ENCODE measurements around the gene TAAR5.
"Not testable (repeated sequence)": the region's sequence is repeated elsewhere in the genome, so short reads cannot be mapped to it uniquely, and the experiment has no call there.

TAAR5 gene, protein sequence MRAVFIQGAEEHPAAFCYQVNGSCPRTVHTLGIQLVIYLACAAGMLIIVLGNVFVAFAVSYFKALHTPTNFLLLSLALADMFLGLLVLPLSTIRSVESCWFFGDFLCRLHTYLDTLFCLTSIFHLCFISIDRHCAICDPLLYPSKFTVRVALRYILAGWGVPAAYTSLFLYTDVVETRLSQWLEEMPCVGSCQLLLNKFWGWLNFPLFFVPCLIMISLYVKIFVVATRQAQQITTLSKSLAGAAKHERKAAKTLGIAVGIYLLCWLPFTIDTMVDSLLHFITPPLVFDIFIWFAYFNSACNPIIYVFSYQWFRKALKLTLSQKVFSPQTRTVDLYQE

GRCh38 chr6:132589454-132589853, at the start of gene TAAR5:
Gene TAAR5 (minus strand): TSS chr6:132589741. CDS start chr6:132589686, 55 bp downstream.
- DNase-seq (ENCODE audit: low read depth in 1 of 2, low spot score in 1 of 2) = no peak

- not testable (repeated sequence) for DNase-seq (ENCODE audit: low read depth in 1 of 2, low spot score in 1 of 2)
Measured at GRCh38 chr6:132637135-132637534, 47.6 kb upstream of the TAAR5 start.

GRCh38 chr6:132635906-132636305, 46.4 kb upstream of the TAAR5 start:
- not testable (repeated sequence) for DNase-seq (ENCODE audit: low read depth in 1 of 2, low spot score in 1 of 2)

GRCh38 chr6:132635288-132635687, 45.7 kb upstream of the TAAR5 start:
- not testable (repeated sequence) for DNase-seq (ENCODE audit: low read depth in 1 of 2, low spot score in 1 of 2)

DNA sequence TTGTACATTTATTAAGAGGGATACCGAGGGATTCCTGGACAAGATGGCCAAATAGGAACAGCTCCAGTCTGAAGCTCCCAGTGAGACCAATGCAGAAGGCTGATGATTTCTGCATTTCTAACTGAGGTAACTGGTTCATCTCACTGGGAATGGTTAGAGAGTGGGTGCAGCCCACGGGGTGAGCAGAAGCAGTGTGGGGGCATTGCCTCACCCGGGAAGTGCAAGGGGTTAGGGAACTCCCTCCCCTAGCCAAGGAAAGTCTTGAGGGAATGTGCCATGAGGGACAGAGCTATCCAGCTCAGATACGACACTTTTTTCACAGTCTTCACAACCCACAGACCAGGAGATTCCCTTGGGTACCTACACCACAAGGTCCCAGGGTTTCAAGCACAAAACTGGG, 45.3 kb upstream of the TAAR5 start:
- DNase-seq (ENCODE audit: low read depth in 1 of 2, low spot score in 1 of 2) = no peak

- DNase-seq (ENCODE audit: low read depth in 1 of 2, low spot score in 1 of 2) = no peak
Measured at GRCh38 chr6:132633362-132633761, 43.8 kb upstream of the TAAR5 start.

DNA sequence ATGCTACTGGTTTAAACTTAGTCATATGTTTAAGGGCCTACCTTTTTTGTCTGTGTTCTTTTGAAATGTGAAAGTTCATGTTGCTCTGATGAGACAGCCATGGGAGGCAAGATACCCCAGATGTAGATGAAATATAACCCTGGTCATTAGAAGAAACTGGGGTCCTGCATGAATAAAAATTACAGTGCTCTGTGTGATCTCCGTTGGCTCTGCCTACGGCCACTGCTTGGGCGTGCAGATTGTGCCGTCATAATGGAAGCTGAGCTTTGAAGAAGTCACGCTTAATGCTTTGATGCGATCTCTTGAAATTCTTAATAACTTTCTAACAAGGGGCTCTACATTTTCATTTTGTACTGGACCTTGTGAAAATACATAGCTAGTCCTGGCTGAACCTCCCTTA, 34.6 kb upstream of the TAAR5 start, which contains the start of gene TAAR2:
TSS of gene TAAR2 (minus strand) at position 101 of the 400 bp plus-strand sequence. CDS start at position 101, 0 bp downstream.
- DNase-seq (ENCODE audit: low read depth in 1 of 2, low spot score in 1 of 2) = no peak

GRCh38 chr6:132623106-132623845, 33.7 kb upstream of the TAAR5 start:
- DNase-seq (ENCODE audit: low read depth in 1 of 2, low spot score in 1 of 2) = no peak

DNA sequence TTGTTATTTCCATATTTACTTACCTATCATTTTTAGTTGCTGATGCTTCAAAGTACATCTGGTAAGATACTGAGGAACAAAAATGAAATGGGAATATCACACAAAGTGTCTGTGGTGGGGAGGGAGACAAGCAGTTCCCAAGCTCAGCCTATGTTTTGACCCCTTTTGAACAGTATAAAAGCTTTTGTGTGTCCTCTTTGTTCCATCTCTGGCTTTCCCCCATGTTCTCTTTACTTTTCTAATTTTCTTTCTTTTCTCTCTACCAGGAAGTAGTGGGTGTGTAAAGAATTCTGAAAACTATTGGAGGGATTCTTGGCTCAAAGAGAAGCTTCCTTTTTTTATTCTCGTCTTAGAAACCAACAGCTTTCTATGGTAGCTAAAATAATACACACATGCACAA, 27.1 kb upstream of the TAAR5 start:
- no peak for DNase-seq (ENCODE audit: low read depth in 1 of 2, low spot score in 1 of 2)

DNA sequence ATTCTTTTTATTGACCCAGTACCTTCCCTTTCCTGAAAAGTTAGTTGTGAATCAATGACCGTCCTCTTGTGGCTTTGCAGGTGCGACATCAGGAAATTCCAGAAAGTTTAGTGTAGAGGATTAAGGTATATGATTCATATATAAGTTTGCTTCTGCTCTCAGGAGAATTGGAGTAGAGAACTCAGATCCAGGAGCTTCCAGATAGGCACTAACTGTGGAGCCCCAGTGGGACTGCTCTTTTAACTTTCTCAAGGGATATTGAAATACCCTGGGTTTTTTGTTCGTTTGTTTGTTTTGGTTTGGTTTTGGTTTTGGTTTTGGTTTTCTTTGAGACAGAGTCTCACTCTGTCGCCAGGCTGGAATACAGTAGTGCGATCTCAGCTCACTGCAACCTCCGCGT, 25.0 kb upstream of the TAAR5 start:
- DNase-seq (ENCODE audit: low read depth in 1 of 2, low spot score in 1 of 2) = no peak

DNA sequence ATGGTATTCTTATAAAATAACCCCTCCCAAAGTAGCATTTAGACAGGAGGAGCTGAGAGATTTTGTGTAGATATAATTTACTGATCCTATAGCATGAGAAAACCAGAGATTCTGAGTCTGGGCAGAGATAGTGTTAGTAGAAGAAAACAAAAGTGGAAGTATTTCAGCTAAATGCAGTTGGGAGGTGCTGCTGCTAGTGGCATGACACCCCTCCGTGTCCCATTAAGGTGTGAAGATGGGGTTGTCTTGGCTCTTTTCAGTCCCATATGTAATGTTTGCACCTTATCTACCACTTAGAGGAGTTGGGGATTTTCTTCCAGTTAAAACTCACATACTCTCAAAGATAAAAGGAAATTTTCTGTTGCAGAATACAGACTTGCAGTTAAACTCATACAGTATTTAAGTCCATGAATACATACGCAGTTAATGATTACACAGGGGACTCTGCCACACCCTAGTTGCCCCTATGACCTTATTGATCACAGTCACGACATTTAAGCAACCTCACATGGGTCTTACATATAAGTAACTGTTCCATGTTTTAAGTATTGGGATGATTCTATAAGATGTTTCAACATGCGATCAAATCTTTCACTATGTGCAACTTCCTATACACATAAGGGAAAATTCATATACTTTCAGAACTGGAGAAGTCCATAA, 23.0 kb upstream of the TAAR5 start:
- no peak for DNase-seq (ENCODE audit: low read depth in 1 of 2, low spot score in 1 of 2)

- DNase-seq (ENCODE audit: low read depth in 1 of 2, low spot score in 1 of 2) = no peak
Measured at GRCh38 chr6:132611616-132612015, 22.1 kb upstream of the TAAR5 start.

- DNase-seq (ENCODE audit: low read depth in 1 of 2, low spot score in 1 of 2) = no peak
Measured at GRCh38 chr6:132607544-132608233, 18.1 kb upstream of the TAAR5 start.

- DNase-seq (ENCODE audit: low read depth in 1 of 2, low spot score in 1 of 2) = no peak
Measured at GRCh38 chr6:132604635-132605152, 15.2 kb upstream of the TAAR5 start.

GRCh38 chr6:132600900-132601299, 11.4 kb upstream of the TAAR5 start:
- DNase-seq (ENCODE audit: low read depth in 1 of 2, low spot score in 1 of 2) = not testable (repeated sequence)

DNA sequence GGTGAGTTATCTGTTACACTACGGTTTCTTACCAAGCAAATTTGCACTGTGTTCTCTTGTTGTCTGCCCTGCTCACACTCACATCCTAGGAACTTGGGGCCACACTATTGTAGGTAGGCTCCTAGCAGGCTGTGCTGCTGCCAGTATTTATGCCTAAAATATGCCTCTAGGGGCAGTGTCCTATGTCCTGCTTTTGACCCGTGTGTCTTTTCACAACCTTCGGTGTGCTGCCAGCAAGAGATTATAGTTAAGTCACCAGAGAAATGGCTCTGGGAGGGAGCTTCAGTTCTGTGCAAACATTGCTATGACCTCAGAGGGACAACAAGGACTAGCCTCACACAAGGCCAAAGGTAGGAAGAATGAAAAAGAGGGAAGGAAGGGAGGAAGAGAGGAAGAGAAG, 8.9 kb upstream of the TAAR5 start:
- DNase-seq (ENCODE audit: low read depth in 1 of 2, low spot score in 1 of 2) = no peak

DNA sequence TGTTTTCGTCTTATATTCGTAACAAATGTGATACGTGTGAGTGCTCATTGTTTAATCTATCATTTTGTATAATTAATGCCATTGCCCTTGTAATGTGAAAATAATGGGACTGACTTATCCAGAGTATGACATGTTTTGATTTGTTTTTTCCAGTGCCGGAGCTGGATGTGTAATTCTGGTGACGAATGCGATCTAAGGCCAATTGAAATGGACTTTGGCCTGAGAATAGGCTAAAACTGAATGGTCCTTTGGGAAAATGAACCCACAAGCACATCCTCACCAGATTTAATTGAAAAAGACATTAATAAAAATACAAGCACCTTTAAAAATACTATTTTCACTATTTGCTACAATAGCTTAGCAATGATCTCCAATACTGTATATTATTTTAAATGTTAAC, 6.7 kb upstream of the TAAR5 start:
- no peak for DNase-seq (ENCODE audit: low read depth in 1 of 2, low spot score in 1 of 2)

GRCh38 chr6:132592855-132593254, 3.3 kb upstream of the TAAR5 start:
- DNase-seq (ENCODE audit: low read depth in 1 of 2, low spot score in 1 of 2) = no peak

GRCh38 chr6:132590362-132590761, 821 bp upstream of the TAAR5 start:
- DNase-seq (ENCODE audit: low read depth in 1 of 2, low spot score in 1 of 2) = no peak

DNA sequence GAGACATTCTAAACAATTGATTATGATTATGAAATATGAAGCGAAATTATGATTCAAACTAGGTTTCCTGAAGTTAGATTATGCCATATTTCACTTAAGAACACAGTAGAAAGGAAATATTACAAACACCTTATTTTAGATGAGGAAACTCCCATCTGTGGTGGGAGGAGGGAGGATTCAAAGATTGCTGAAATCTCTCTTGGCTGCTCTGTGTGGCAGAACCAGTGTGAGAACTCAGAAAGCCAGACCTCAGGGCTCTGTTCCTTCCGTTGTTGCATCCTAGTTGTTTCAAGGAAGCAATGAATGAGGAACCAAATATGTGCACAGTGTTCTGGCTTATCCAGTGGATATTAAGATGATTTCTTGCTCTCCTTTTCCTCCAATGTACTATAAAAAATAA, 2.1 kb downstream of the TAAR5 start:
- no peak for DNase-seq (ENCODE audit: low read depth in 1 of 2, low spot score in 1 of 2)

- no peak for DNase-seq (ENCODE audit: low read depth in 1 of 2, low spot score in 1 of 2)
Measured at GRCh38 chr6:132584698-132585097, 4.8 kb downstream of the TAAR5 start.
